ENCODE results near the gene PPP4C.
A peak's percentile ranks its signal among the peaks of the same experiment; 100 is the strongest.
"Not testable (repeated sequence)": the region's sequence is repeated elsewhere in the genome, so short reads cannot be mapped to it uniquely, and the experiment has no call there.

Gene PPP4C

GRCh38 chr16:30075503-30076275, at the start of gene PPP4C:
PPP4C (plus strand) TSS chr16:30075994; CDS start chr16:30076378, 384 bp downstream.
- peak; percentile 57 to 85 for DNase-seq

GRCh38 chr16:30026449-30026848, 49.3 kb upstream of the PPP4C start:
- no peak for DNase-seq

GRCh38 chr16:30027588-30028437, 48.0 kb upstream of the PPP4C start:
- no peak for DNase-seq

- DNase-seq, result peak in 1 of 2 experiments; percentile 39
Observed at GRCh38 chr16:30028438-30029076, 47.2 kb upstream of the PPP4C start.

GRCh38 chr16:30030011-30030685, 45.6 kb upstream of the PPP4C start:
- DNase-seq, result peak in 1 of 2 experiments; percentile 25

GRCh38 chr16:30030841-30031413, 44.9 kb upstream of the PPP4C start, which contains the start of gene TLCD3B:
TLCD3B (minus strand) TSS chr16:30031271; CDS start chr16:30030527, 744 bp downstream.
- DNase-seq, result no peak

- no peak for DNase-seq
Observed at GRCh38 chr16:30031477-30031918, 44.3 kb upstream of the PPP4C start.

- peak; percentile 74 to 87 for DNase-seq
Observed at GRCh38 chr16:30032083-30032819, 43.5 kb upstream of the PPP4C start.

- DNase-seq, result no peak
Observed at GRCh38 chr16:30033270-30033669, 42.5 kb upstream of the PPP4C start.

GRCh38 chr16:30040221-30040620, 35.6 kb upstream of the PPP4C start:
- DNase-seq, result no peak

- not testable (repeated sequence) for DNase-seq
Observed at GRCh38 chr16:30040690-30041089, 35.1 kb upstream of the PPP4C start.

GRCh38 chr16:30041841-30042240, 34.0 kb upstream of the PPP4C start:
- DNase-seq, result peak in 1 of 2 experiments; percentile 44

- DNase-seq, result no peak
Observed at GRCh38 chr16:30046178-30046577, 29.6 kb upstream of the PPP4C start.

- no peak for DNase-seq
Observed at GRCh38 chr16:30046588-30046987, 29.2 kb upstream of the PPP4C start.

- no peak for DNase-seq
Observed at GRCh38 chr16:30049871-30050270, 25.9 kb upstream of the PPP4C start.

- DNase-seq, result no peak
Observed at GRCh38 chr16:30051518-30051917, 24.3 kb upstream of the PPP4C start.

GRCh38 chr16:30052671-30053372, 23.0 kb upstream of the PPP4C start:
- DNase-seq, result peak; percentile 63 to 90

- DNase-seq, result no peak
Observed at GRCh38 chr16:30053376-30054015, 22.3 kb upstream of the PPP4C start.

- DNase-seq, result no peak
Observed at GRCh38 chr16:30054451-30054850, 21.3 kb upstream of the PPP4C start.

- no peak for DNase-seq
Observed at GRCh38 chr16:30054959-30055553, 20.7 kb upstream of the PPP4C start.

All from NCI-H446 (cell line).